GM21786 (cell line): ENCODE measurements around the gene STX12.
"Not testable (repeated sequence)": the region's sequence is repeated elsewhere in the genome, so short reads cannot be mapped to it uniquely, and the experiment has no call there.

Source experiments
- ATAC-seq: cut with Tn5 transposase; IDR thresholded peaks from one replicate; pipeline ENCODE4 v1.9.1; 2021; ENCODE audit not compliant: unreplicated experiment

STX12 gene

GRCh38 chr1:27774654-27775053 is 1.6 kb downstream of the STX12 start:
- no peak for ATAC-seq

GRCh38 chr1:27775336-27775735 is 2.3 kb downstream of the STX12 start:
- not testable (repeated sequence) for ATAC-seq

GRCh38 chr1:27776276-27776675 is 3.3 kb downstream of the STX12 start:
- ATAC-seq = not testable (repeated sequence)

GRCh38 chr1:27778056-27778455 is 5.0 kb downstream of the STX12 start:
- ATAC-seq = no peak

GRCh38 chr1:27779122-27779521 is 6.1 kb downstream of the STX12 start:
- no peak for ATAC-seq

- ATAC-seq = no peak
These were observed 9.9 kb downstream of the STX12 start for GRCh38 chr1:27782950-27783349.

- ATAC-seq = no peak
These were observed 11.7 kb downstream of the STX12 start for GRCh38 chr1:27784700-27785099.

GRCh38 chr1:27785781-27786455 is 12.9 kb downstream of the STX12 start:
- no peak for ATAC-seq

GRCh38 chr1:27787895-27788294 is 14.9 kb downstream of the STX12 start:
- no peak for ATAC-seq

GRCh38 chr1:27789540-27790041 is 16.6 kb downstream of the STX12 start:
- no peak for ATAC-seq

GRCh38 chr1:27790270-27790669 is 17.3 kb downstream of the STX12 start:
- ATAC-seq = not testable (repeated sequence)

- no peak for ATAC-seq
These were observed 22.6 kb downstream of the STX12 start for GRCh38 chr1:27795601-27796000.

- ATAC-seq = no peak
These were observed 31.8 kb downstream of the STX12 start for GRCh38 chr1:27804791-27805190.

GRCh38 chr1:27806758-27807157 is 33.7 kb downstream of the STX12 start:
- no peak for ATAC-seq

- ATAC-seq = no peak
These were observed 34.4 kb downstream of the STX12 start for GRCh38 chr1:27807385-27807784.

GRCh38 chr1:27808131-27808530 is 35.1 kb downstream of the STX12 start:
- not testable (repeated sequence) for ATAC-seq

- ATAC-seq = no peak
These were observed 36.9 kb downstream of the STX12 start for GRCh38 chr1:27809883-27810282.

- no peak for ATAC-seq
These were observed 38.9 kb downstream of the STX12 start for GRCh38 chr1:27811741-27812500.

GRCh38 chr1:27816921-27817630 is 44.1 kb downstream of the STX12 start:
- ATAC-seq = no peak

- ATAC-seq = no peak
These were observed 48.8 kb downstream of the STX12 start for GRCh38 chr1:27821761-27822315.

- no peak for ATAC-seq
These were observed 50.8 kb downstream of the STX12 start for GRCh38 chr1:27823784-27824183.
